HEK293 (cell line): ENCODE measurements around the gene OR13J1.

ENCODE experiments used
- TF ChIP-seq, protein P1 (sequence below): fragments of 450-650 bp; formaldehyde crosslinking; IDR thresholded peaks from 2 replicates; pipeline ENCODE4 v1.5.1; 2016; ENCODE audit warnings: missing biosample characterization, missing genetic modification characterization
- TF ChIP-seq, protein P2 (sequence below): fragments of 450-650 bp; formaldehyde crosslinking; IDR thresholded peaks from 2 replicates; pipeline ENCODE4 v1.5.1; 2017; ENCODE audit warnings: missing biosample characterization, missing genetic modification characterization
- TF ChIP-seq, protein P3 (sequence below): fragments of 450-650 bp; IDR thresholded peaks from 2 replicates; pipeline ENCODE4 v1.5.1; 2018; ENCODE audit warnings: missing biosample characterization, mild to moderate bottlenecking, missing genetic modification characterization

DNA sequence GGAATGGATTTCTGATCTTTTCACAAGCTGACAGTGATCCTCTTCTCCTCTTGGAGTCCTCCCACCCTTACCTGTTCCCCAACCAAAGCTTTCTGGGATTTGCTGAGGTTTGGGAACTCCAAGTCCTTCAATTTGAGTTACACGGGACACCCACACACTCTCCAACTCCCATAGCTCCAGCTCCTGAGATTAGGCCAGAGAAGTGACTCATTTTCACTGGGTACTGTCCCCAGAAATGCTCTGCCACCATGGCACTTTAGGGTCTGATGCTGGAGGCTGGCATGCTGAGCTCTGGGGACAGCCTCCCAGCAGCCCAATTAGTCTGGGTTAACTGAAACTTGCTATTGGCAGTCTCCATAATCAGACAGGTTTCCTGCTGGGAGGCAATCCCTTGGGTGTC lies 21.9 kb upstream of the OR13J1 start:
- TF ChIP-seq, protein P1, sequence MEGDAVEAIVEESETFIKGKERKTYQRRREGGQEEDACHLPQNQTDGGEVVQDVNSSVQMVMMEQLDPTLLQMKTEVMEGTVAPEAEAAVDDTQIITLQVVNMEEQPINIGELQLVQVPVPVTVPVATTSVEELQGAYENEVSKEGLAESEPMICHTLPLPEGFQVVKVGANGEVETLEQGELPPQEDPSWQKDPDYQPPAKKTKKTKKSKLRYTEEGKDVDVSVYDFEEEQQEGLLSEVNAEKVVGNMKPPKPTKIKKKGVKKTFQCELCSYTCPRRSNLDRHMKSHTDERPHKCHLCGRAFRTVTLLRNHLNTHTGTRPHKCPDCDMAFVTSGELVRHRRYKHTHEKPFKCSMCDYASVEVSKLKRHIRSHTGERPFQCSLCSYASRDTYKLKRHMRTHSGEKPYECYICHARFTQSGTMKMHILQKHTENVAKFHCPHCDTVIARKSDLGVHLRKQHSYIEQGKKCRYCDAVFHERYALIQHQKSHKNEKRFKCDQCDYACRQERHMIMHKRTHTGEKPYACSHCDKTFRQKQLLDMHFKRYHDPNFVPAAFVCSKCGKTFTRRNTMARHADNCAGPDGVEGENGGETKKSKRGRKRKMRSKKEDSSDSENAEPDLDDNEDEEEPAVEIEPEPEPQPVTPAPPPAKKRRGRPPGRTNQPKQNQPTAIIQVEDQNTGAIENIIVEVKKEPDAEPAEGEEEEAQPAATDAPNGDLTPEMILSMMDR (tag by site-specific recombination), result no peak
- TF ChIP-seq, protein P2, sequence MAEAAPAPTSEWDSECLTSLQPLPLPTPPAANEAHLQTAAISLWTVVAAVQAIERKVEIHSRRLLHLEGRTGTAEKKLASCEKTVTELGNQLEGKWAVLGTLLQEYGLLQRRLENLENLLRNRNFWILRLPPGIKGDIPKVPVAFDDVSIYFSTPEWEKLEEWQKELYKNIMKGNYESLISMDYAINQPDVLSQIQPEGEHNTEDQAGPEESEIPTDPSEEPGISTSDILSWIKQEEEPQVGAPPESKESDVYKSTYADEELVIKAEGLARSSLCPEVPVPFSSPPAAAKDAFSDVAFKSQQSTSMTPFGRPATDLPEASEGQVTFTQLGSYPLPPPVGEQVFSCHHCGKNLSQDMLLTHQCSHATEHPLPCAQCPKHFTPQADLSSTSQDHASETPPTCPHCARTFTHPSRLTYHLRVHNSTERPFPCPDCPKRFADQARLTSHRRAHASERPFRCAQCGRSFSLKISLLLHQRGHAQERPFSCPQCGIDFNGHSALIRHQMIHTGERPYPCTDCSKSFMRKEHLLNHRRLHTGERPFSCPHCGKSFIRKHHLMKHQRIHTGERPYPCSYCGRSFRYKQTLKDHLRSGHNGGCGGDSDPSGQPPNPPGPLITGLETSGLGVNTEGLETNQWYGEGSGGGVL (tag by site-specific recombination), result no peak
- TF ChIP-seq, protein P3, sequence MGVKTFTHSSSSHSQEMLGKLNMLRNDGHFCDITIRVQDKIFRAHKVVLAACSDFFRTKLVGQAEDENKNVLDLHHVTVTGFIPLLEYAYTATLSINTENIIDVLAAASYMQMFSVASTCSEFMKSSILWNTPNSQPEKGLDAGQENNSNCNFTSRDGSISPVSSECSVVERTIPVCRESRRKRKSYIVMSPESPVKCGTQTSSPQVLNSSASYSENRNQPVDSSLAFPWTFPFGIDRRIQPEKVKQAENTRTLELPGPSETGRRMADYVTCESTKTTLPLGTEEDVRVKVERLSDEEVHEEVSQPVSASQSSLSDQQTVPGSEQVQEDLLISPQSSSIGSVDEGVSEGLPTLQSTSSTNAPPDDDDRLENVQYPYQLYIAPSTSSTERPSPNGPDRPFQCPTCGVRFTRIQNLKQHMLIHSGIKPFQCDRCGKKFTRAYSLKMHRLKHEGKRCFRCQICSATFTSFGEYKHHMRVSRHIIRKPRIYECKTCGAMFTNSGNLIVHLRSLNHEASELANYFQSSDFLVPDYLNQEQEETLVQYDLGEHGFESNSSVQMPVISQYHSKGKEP (tag by site-specific recombination), result no peak
